Mammary epithelial cell (primary cell): ENCODE results near the gene EEA1.

Experiments
- CTCF ChIP-seq, 2 donors: IDR thresholded peaks in 1 of 2; conservative IDR thresholded peaks in 1 of 2; 2 replicates each; pipeline ENCODE4 v1.5.1; 2011 to 2012; ENCODE audit warnings: inconsistent platforms in 2 of 2, low read length in 2 of 2, mild to moderate bottlenecking in 2 of 2, control low read depth in 1 of 2, low read depth in 1 of 2; ENCODE audit not compliant: insufficient read depth in 1 of 2; ENCODE audit errors: extremely low read depth in 1 of 2
- EZH2 ChIP-seq: IDR thresholded peaks from 2 replicates; pipeline ENCODE4 v1.6.1; 2012; ENCODE audit warnings: low read length, inconsistent platforms, borderline replicate concordance

GRCh38 chr12:92947589-92948215, 18.6 kb upstream of the EEA1 start:
- TF ChIP-seq CTCF (conservative IDR thresholded peaks at IDR 0.05 in 1 of 2, IDR thresholded peaks at IDR 0.05 in 1 of 2; ENCODE audit: extremely low read depth in 1 of 2, insufficient read depth in 1 of 2, low read depth in 1 of 2, low read length in 2 of 2) (no peak), EZH2 (no peak)
